ENCODE measurements around the gene SEC62. TPM values are rescaled to one million over a fixed set of nuclear protein-coding genes. Genes with fewer than 3 reads are reported as not detected.
A peak's percentile ranks its signal among the peaks of the same experiment; 100 is the strongest.

Gene SEC62
- total and polyA plus RNA-seq, 9 of the 15 experiments (the other 6 are each of a cell fraction or from before 2014, with no cell fraction given): 34.5 to 152 (median 51.8) TPM

DNA sequence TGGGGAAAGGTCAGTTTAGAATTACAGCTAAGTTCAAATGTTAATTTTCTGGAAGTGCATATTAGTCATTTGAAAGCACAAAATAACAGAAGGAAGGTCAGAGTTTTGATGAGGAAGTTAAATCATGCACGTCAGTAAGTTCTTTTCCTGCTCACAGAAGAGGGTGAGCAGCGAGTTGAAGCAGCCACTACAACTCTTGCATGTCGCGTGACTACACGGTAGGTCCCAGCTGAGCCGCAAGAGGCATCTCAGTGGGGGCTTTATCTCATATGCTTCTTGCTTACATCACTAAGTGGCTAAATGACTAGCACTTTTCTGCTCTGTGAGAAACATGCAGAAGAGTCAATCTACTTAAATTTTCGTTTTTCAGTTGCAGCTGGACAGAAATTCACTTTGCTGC is 21.3 kb upstream of the SEC62 start (continued):
- TF ChIP-seq FOXP1 (CRISPR knock-in tag; IDR thresholded peaks at IDR 0.05) (no peak), KDM1A (IDR thresholded peaks at IDR 0.05) (no peak), PHF20 (IDR thresholded peaks at IDR 0.05; ENCODE audit: partially characterized antibody) (no peak), ZNF212 (CRISPR knock-in tag; IDR thresholded peaks at IDR 0.05) (no peak), ZNF695 (CRISPR knock-in tag; IDR thresholded peaks at IDR 0.05) (no peak), EWSR1 (IDR thresholded peaks at IDR 0.05; ENCODE audit: borderline replicate concordance, low read depth, partially characterized antibody) (no peak), CBX3 (IDR thresholded peaks at IDR 0.05; ENCODE audit: borderline replicate concordance in 1 of 2, low read length in 2 of 2) (peak in 1 of 2 experiments; percentile 48; a peak in 1 of 3 replicates), HSF4 (CRISPR knock-in tag; IDR thresholded peaks at IDR 0.05; ENCODE audit: borderline replicate concordance) (no peak), FOXJ2 (tag; IDR thresholded peaks at IDR 0.05) (no peak), TAF15 (IDR thresholded peaks at IDR 0.05; ENCODE audit: low read depth, low read length) (no peak), CEBPB (tag; IDR thresholded peaks at IDR 0.05) (no peak; the same call in 1 of the 2 replicates), ZNF699 (CRISPR knock-in tag; IDR thresholded peaks at IDR 0.05; ENCODE audit: insufficient replicate concordance) (no peak), ZNF79 (CRISPR knock-in tag; IDR thresholded peaks at IDR 0.05; ENCODE audit: low read depth) (no peak), MAFF (IDR thresholded peaks at IDR 0.05; ENCODE audit: low read length) (peak; percentile 44; the same call in 1 of the 2 replicates), ZBTB12 (CRISPR knock-in tag; IDR thresholded peaks at IDR 0.05) (0 out of 2 replicates have a peak, but pooled peaks have one; percentile 39)
- TF ChIP-seq, protein P1, sequence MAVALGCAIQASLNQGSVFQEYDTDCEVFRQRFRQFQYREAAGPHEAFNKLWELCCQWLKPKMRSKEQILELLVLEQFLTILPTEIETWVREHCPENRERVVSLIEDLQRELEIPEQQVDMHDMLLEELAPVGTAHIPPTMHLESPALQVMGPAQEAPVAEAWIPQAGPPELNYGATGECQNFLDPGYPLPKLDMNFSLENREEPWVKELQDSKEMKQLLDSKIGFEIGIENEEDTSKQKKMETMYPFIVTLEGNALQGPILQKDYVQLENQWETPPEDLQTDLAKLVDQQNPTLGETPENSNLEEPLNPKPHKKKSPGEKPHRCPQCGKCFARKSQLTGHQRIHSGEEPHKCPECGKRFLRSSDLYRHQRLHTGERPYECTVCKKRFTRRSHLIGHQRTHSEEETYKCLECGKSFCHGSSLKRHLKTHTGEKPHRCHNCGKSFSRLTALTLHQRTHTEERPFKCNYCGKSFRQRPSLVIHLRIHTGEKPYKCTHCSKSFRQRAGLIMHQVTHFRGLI (CRISPR knock-in tag; IDR thresholded peaks at IDR 0.05): no peak
- TF ChIP-seq, protein P2, sequence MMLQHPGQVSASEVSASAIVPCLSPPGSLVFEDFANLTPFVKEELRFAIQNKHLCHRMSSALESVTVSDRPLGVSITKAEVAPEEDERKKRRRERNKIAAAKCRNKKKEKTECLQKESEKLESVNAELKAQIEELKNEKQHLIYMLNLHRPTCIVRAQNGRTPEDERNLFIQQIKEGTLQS (IDR thresholded peaks at IDR 0.05): peak; percentile 74
- TF ChIP-seq, protein P2 (CRISPR knock-in tag; conservative IDR thresholded peaks at IDR 0.05): no peak
- TF ChIP-seq, protein P3, sequence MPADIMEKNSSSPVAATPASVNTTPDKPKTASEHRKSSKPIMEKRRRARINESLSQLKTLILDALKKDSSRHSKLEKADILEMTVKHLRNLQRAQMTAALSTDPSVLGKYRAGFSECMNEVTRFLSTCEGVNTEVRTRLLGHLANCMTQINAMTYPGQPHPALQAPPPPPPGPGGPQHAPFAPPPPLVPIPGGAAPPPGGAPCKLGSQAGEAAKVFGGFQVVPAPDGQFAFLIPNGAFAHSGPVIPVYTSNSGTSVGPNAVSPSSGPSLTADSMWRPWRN (IDR thresholded peaks at IDR 0.05; ENCODE audit: low read depth): no peak
- TF ChIP-seq, protein P4, sequence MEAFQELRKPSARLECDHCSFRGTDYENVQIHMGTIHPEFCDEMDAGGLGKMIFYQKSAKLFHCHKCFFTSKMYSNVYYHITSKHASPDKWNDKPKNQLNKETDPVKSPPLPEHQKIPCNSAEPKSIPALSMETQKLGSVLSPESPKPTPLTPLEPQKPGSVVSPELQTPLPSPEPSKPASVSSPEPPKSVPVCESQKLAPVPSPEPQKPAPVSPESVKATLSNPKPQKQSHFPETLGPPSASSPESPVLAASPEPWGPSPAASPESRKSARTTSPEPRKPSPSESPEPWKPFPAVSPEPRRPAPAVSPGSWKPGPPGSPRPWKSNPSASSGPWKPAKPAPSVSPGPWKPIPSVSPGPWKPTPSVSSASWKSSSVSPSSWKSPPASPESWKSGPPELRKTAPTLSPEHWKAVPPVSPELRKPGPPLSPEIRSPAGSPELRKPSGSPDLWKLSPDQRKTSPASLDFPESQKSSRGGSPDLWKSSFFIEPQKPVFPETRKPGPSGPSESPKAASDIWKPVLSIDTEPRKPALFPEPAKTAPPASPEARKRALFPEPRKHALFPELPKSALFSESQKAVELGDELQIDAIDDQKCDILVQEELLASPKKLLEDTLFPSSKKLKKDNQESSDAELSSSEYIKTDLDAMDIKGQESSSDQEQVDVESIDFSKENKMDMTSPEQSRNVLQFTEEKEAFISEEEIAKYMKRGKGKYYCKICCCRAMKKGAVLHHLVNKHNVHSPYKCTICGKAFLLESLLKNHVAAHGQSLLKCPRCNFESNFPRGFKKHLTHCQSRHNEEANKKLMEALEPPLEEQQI (IDR thresholded peaks at IDR 0.05): no peak
